Measurements from ENCODE around the gene TXLNA.

DNA sequence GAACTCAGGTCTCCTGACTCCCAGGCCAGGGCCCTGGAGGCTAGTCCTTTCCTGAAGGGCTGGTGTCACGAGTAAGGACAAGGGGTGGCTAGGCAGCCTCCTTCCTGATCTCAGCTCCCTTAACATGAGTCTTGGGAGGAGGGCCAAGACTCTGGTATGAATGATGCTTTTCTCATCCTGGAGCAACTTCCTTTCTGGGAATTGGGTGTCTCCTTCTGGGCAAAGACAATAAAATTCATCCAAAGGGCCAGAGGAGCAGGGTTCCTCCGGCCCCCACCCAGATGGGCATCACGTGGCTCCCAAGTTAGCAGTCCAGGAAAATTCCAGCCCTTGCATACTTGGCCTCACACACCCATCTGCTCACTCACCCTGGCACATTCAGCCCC, 67.4 kb downstream of the TXLNA start, which contains the start of gene FAM167B:
- TF ChIP-seq, protein P1, sequence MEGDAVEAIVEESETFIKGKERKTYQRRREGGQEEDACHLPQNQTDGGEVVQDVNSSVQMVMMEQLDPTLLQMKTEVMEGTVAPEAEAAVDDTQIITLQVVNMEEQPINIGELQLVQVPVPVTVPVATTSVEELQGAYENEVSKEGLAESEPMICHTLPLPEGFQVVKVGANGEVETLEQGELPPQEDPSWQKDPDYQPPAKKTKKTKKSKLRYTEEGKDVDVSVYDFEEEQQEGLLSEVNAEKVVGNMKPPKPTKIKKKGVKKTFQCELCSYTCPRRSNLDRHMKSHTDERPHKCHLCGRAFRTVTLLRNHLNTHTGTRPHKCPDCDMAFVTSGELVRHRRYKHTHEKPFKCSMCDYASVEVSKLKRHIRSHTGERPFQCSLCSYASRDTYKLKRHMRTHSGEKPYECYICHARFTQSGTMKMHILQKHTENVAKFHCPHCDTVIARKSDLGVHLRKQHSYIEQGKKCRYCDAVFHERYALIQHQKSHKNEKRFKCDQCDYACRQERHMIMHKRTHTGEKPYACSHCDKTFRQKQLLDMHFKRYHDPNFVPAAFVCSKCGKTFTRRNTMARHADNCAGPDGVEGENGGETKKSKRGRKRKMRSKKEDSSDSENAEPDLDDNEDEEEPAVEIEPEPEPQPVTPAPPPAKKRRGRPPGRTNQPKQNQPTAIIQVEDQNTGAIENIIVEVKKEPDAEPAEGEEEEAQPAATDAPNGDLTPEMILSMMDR (IDR thresholded peaks at IDR 0.05), result no peak
- TF ChIP-seq POLR2A (IDR thresholded peaks at IDR 0.05), result no peak

Measured in esophagus squamous epithelium (tissue), 4 donors.